Activated T-cell treated with anti-CD3 and anti-CD28 coated beads, Interleukin-2, amount 50 U/mL, for 1 hour (primary cell): ENCODE measurements around the gene CCSER1.
"Not testable (repeated sequence)": the region's sequence is repeated elsewhere in the genome, so short reads cannot be mapped to it uniquely, and the experiment has no call there.

Source experiments
- DNase-seq: peaks from one replicate; pipeline ENCODE4 v3.0.0-alpha.2; 2020

CCSER1 gene

DNA sequence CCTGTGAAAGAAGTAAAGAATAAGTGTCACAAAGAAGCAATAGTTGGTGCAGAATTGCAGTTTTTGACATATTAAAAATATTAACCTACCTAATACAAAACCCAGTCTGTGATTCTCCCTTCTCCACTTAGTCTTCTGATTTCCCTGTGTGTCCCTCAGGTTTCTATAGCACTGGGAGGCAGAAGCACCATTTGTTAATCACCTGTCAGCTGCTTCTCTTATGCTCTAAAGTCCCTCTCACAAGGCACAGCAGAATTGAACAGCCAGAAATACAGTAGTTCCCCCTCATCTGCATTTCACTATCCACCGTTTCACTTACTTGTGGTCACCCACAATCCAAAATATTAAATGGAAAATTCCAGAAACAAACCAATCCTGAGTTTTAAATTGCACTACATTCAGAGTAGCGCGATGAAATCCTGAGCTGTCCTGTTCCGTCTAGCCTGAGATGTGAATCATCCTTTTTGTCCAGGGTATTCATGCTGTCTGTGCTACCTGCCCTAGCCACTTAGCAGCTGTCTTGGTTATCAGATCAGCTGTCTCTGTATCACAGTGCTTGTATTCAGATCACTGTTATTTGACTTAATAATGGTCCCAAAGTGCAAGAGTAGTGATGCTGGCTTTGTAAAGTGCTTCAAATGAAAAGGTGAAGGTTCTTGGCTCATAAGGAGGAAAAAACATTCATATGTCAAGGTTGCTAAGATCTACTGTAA lies 1192.5 kb downstream of the CCSER1 start:
- no peak for DNase-seq

DNA sequence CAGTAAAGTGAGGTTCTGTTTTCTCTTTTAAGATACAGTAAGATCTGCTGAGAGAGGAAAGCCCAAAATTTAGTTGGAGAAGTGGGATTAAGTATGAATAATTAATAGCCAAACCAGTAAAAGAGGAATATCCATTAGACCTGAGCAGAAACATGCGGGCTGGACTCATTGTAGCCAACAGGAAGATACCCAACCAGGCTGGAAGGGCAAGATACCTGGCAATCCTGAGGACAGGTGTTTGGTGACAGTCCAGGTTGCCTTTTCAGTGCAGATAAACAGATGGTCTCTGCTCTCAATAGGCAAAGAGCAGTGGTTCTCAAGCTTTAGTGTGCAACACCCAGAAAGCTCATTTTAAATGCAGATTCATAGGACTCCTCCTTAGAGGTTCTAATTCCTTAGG lies 1195.8 kb downstream of the CCSER1 start:
- no peak for DNase-seq

DNA sequence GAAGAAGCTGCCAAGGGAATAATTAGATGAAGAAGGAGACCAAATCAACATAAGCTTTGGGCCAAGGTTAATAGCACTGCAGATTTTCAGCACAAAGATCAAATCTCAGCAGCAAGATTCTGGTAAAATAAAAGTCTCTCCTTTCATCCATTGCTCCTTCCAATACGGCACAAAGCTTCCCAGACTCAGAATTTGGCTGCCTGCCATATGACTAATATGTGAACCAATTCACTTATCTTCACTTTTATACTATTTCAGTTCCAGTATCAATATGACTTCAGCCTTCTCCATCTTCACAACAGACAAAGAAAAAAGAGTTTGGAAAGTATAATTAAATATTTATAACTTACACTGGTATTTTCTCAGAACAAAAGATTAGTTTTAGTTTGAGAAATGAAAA lies 1198.3 kb downstream of the CCSER1 start:
- no peak for DNase-seq

DNA sequence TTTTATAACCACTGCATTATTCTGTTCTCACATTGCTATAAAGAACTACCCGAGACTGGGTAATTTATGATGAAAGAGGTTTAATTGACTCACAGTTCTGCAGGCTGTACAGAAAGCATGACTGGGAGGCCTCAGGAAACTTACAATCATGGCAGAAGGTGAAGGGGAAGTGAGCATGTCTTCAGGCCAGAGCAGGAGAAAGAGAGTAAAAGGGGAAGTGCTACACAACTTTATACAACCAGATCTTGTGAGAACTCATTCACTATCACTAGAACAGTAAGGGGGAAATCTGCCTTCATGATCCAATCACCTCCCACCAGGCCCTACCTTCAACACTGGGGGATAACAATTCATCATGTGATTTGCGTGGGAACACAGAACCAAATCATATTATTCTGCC lies 1199.0 kb downstream of the CCSER1 start:
- DNase-seq: not testable (repeated sequence)

DNA sequence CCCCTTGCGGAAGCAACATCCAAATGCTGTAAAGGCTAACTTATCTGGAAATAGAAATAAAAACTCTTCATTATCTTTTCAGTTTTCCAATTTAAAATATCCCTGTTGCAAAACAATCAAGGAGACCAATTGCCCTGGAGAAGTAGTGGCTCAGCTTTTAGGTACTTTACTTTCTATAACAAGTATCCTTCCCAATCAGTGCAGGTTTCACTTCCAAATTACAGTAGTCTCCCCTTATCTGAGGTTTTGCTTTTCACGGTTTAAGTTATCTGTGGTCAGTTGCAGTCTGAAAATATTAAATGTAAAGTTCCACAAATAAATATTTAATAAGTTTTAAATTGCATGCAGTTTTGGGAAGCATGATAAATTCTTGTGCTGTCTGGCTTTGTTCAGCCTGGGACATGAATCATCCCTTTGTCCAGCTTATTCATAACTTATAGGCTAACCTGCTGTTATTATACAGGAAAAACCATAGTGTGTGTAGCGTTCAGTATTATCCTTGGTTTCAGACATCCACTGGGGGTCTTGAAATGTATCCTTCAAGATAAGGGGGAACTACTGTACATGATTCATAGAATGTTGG lies 1203.5 kb downstream of the CCSER1 start:
- DNase-seq: no peak

DNA sequence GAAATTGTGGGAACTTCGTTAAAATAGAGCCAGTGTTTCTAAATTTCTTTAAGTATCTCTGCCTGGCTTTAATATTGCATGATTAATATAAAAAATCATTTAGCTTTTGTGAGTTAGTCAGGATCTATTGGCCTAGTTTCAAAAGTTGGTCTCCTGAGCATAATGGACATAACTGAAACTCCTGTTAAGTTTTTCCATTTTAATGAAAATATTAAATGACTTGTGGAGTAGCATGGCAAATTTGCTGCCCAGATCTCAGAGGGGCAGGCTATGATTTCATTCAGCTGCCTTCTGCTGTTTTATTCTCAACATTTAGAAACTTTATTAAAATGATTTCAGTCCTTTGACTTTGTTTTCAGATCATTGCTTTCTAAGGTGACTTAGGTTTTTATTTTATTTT lies 1213.6 kb downstream of the CCSER1 start:
- DNase-seq: no peak

DNA sequence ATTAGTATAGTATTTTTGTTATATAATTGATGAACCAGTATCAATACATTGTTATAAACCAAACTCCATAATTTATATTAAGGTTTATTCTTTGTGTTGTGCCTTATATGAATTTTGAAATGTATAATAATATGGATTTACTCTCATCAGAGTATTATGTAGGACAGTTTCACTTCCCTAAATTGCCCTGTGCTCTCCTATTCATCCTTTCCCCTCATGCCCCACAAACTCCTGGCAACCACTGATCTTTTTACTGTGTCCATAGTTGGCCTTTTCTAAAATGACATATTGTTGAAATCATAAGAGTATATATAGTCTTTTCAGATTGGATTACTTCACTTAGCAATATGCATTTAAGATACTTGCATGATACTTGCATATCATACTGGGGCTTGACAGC lies 1218.4 kb downstream of the CCSER1 start:
- DNase-seq: no peak

DNA sequence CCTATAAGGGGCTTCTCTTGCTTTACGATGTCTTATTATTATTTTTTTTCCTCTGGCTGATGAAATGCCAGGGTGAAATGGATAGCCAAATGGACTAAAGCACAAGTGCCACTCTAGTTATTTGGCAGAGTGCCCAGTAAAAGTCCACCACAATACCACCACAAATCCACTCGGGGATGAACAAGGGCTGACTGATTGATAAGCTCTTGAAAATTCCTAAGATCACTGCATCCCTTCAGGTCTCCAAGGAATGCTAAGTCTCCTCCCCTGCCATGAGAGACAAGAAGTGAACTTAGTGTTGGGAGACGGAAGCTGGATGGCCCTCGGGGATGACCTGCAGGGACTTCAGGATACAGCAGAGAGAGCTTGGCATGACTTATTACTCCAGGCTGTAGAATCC lies 1229.3 kb downstream of the CCSER1 start:
- DNase-seq: not testable (repeated sequence)

DNA sequence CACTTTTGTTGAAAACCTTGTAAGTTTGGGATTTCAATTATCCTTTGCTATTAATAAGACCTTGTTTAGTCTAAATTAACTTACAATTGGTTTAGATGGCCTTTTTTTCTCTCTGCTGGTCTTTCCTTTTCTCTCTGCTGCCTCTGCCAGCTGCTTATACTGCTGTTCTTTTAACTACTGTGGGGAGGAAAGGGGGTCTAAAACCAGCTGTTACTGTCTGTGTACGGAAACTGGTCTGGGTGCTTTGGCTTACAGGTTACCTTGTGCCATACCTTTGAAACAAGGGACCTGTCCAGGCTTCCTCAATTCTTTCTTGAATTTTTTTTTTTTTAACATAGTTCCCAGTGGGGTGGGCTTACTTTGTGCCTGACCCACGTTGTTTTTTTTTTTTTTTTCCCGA lies 1230.8 kb downstream of the CCSER1 start:
- DNase-seq: not testable (repeated sequence)

DNA sequence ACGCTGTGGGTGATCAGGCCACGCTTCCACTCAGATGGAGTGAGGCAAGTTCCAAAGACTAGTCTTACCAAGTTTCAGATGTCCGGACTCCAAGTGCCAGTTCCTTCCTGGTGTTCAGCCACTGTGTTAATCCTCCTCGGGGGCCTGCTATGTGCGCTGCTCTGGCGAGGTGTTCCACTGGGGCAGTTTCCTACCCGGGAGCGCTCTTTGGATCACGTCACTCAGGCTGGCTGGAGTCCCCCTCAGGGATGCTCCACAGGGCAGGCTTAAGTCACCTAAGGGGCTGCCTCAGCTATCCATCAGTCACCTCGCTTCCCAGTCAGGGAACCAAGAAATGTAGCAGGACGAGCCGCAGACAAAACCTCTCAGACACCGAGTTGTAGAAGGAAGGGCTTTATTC lies 1231.4 kb downstream of the CCSER1 start:
- not testable (repeated sequence) for DNase-seq

DNA sequence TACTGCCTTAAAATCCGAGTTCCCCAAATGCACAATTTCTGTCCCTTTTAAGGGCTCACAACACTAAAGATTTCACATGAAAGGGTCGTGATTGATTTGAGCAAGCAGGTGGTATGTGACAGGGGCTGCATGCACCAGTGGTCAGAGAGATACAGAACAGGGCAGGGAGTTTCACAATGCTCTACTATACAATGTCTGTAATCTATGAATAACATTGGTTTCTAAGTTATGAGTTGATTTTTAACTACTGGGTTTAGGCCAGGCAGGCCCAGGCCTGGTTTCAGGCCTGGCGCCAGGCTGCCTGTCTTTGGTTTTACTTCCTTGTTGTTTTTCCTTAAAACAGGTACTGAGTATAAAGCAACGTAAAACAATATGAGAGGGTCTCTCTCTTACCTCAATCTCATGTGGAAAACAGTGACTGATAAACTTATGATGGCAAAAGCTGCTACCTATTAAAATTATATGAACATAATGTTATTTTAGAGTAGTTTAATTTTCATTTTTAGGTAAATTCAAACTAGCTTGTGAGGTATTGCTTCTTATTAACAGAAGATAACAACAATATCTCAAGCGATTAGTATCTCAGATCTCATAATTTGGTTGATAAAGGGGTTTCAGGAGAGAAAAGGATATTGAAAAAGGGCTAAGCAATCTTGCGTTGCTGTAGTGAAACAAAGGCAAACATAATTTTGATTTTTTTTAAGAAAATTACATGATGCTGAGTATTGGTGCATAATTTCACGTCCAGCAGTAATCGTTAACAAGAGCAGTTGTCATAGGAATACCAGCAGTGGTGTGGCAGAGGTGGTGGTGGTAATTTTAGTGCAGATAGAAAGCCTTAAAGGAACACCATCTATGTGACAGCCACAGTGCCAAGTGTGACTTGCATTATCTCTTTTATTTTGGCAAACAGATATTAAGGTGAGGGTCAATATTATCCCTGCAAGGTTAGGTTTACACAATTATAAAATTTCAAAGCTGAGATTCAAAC lies 1232.1 kb downstream of the CCSER1 start:
- DNase-seq: no peak

DNA sequence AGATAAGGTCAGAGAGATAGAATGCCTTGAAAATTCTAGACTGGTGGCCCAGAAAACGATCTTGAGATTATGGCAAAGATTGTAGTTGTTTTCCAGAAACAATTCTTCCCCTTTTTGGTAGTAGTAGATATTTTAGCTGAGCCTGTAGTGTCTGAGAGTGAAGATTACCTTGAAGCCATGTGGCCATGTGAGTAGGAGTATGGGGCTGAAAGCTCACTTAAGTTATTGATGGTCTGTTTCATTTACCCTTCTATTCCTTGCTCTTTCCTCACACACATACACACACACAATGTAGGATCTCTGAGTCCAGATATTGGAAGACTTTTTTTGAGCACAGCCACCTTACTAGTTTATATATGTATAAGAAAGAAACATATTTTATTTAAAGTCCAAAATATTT lies 1234.9 kb downstream of the CCSER1 start:
- DNase-seq: no peak

DNA sequence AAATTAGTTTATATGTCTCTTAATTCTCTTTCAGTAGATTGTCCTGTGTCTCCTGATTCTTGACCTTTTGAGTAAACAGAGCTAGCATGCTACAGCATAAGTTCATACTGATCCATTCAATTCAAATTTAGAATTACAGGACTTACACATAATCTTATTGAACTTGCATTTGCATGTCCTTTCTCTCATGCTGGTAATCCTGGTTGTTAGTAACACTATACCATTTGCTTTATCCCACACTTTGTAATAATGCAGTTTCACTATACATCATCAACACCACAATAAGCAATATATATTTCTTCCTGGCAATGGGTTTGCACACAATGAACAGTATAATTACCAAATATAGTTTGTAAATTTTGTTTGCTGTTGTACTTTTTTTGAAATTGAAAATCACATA lies 1239.4 kb downstream of the CCSER1 start:
- DNase-seq: no peak

DNA sequence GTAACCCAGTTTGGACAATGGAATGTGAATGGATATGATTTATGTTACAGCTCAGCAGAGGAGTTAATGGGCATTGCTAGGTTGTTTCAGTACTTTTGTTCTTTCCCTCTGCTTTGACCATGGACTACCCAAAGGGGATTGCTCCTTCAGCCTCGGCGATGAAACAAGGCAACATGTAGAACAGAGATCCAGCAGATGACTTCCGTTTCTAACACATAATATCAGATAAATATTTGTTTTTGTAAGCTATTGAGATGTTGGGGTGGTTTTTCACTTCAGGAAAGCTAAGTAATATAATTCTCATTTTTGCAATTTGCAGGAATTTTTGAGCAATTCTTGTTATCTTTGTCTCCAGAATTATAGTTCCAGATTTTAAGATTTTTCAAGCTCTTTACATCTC lies 1241.9 kb downstream of the CCSER1 start:
- no peak for DNase-seq

DNA sequence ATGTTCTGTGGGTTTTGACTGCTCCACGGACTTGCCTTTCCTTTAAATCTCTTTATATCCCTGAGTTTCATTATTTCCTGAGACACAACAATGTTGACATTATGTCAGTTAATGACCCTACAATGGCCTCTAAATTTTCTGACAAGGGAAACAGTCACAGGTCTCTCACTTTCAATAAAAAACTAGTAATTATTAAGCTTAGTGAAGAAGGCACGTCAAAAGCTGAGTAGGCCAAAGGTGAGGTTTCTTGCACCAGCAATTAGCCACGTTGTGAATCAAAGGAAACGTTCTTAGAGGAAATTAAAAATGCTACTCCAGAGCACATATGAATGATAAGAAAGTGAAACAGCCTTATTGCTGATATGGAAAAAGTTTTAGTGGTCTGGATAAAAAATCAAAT lies 1246.4 kb downstream of the CCSER1 start:
- no peak for DNase-seq

DNA sequence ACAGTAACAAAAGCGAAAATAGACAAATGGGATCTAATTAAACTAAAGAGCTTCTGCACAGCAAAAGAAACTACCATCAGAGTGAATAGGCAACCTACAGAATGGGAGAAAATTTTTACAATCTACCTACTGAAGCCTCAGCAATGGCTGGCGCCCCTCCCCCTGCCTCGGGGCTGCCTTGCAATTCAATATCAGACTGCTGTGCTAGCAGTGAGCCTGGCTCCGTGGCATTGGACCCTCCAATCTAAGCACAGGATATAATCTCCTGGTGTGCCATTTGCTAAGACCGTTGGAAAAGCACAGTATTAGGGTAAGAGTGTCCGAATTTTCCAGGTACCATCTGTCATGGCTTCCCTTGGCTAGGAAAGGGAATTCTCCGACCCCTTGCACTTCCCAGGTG lies 1278.2 kb downstream of the CCSER1 start:
- DNase-seq: not testable (repeated sequence)

DNA sequence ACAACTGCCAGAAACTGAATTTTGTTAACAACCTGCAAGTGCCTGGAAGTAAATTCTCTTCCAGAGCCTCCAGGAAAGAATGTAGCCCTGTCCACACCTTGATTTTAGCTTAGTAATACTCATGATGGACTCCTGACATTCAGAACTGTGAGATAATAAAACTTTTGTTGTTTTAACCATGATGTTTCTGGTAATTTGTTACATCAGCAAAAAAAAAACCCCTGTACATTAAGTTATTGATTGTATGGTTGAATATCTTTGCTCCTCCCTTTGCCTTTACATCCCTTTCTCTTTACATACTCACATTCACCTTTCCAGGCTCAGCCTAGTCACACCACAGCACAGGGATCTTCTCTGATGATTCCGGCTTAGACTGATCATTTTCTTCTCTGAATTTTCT lies 1294.8 kb downstream of the CCSER1 start:
- DNase-seq: no peak

DNA sequence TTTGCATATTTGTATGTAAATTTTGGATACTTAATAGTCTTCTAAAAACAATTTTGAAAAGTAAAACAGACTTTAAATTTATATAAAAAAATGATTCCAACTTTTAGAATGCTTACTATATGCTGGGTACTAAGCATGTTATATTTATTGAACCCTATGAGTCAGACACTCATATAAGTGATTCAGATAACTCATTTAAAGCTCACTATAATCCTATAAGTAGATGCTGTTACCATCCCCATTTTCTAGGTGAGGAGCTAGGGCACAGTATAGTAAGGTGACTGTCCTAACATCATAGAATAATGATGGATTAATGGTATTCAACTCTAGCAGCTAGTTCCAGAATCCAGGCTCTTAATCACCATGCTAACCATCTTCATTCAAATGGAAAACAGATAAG lies 1299.5 kb downstream of the CCSER1 start:
- DNase-seq: no peak

DNA sequence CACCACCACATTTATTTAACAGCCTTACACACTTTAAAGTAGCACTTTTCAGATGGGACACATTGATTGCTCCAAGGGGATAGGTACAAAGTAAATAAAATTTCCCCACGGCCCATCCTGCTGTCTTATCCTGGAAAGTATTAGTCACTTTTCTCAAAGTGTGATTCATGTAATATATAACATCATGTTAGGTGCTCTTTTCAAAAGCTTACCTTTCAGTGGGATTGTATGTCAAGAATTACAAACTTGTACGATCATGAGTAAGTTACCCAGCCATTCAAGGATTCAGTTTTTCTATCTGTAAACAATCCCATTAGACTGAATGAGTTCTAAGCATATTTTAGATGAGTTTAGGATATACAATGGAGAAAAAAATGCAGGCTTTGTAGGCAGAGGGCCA lies 1300.0 kb downstream of the CCSER1 start:
- DNase-seq: no peak

DNA sequence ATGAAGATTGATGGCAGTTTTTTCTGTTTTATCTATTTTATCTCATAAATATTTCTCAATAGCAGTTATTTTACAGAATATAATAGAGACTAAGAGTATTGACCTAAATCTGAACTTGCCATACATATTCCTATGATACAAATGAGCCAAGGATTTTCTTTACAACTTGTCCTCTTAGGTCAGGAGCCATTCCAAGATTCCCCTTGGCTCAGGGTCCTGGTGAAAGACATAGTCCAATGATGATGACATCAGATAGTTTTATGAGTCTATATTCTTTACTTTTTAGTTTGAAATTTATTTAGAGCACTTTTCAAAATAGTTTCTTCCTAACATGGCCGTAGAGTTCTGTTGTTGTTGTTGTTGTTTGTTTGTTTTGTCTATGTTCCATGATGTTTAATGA lies 1307.4 kb downstream of the CCSER1 start:
- DNase-seq: no peak

DNA sequence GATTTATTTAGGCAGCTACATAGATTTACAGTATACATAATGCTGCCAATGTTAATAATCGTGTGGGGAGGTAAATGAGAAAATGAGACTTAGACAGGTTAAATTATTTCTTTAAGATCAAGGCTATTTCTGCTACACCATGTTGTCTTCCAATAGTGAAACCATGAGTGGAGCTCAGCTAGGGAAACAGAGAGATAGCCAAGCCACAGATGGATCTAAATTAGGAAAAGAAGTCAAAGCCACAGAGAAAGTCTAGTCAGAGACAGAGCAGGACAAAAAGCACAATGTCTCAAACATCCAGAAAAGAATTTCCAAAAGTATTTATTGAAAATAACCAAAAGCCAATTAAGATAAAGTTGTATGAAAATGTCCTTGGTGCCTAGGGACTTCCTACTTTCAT lies 1309.4 kb downstream of the CCSER1 start:
- no peak for DNase-seq

DNA sequence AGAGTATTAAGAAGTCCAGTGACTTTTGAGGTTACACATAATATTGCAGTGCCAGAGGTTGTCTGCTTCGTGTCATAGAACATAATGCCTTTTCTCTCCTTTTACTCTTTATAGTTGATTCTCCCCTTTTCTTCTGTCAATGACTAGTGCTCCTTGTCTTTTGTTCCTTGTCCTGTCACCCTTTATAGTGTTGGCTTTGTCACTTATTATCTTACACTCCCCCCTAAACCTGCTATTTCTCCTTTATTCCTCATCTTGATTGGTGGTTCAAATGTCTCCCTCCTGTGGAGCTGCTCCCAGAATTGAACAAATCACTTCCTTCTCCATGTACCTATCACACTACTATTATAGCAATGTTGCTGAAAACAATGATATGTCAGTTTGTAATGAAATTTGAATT lies 1320.0 kb downstream of the CCSER1 start:
- no peak for DNase-seq

DNA sequence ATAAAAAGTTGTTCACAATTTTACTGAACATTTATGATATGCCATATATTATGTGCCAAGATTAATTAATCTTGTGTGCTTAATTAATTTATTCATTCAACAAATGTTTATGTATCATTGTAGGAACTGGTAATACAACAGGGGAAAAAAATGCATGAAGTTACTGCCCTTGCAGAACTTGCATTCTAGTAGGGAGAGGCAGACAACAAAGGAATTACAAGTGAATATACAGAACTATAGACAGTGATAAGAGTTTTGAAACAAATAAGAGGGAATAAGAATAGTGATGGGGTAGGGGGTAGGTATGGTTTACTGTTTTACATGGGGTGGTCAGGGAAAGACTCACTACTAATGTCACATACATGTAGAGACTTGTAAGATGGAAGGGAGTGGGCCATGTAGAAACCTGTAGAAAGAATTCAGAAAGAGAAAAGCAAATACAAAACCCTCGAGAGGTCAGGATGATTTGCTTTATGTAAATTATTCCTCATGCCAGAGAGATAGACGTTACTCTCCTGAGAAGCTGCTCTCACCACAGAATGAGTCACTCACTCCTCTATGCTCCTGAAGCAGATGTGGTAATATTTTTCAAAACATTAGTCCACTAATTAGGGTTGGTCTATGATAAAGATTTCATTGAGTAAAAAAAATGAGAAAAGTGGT lies 1321.6 kb downstream of the CCSER1 start:
- no peak for DNase-seq
